Measurements from ENCODE around the gene SLC25A21.

The SLC25A21 gene

GRCh38 chr14:36827861-36828260 lies 344.5 kb downstream of the SLC25A21 start:
- no peaks in the 10 kb centered on the region for H3K27me3 ChIP-seq (ENCODE audit: low read length)
- H3K9ac ChIP-seq (ENCODE audit: low read length) = no peak overlapping the region
- no peak overlapping the region for H3K4me2 ChIP-seq (ENCODE audit: low read depth, low read length, poor library complexity, severe bottlenecking)
- H3K4me3 ChIP-seq (ENCODE audit: insufficient read depth, low read length, poor library complexity, severe bottlenecking) = no peak overlapping the region
- no peaks in the 10 kb centered on the region for H3K36me3 ChIP-seq (ENCODE audit: low read length)
- TF ChIP-seq EZH2phosphoT487 (conservative IDR thresholded peaks at IDR 0.05; ENCODE audit: low read length) = no peak
- TF ChIP-seq, protein P1, sequence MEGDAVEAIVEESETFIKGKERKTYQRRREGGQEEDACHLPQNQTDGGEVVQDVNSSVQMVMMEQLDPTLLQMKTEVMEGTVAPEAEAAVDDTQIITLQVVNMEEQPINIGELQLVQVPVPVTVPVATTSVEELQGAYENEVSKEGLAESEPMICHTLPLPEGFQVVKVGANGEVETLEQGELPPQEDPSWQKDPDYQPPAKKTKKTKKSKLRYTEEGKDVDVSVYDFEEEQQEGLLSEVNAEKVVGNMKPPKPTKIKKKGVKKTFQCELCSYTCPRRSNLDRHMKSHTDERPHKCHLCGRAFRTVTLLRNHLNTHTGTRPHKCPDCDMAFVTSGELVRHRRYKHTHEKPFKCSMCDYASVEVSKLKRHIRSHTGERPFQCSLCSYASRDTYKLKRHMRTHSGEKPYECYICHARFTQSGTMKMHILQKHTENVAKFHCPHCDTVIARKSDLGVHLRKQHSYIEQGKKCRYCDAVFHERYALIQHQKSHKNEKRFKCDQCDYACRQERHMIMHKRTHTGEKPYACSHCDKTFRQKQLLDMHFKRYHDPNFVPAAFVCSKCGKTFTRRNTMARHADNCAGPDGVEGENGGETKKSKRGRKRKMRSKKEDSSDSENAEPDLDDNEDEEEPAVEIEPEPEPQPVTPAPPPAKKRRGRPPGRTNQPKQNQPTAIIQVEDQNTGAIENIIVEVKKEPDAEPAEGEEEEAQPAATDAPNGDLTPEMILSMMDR (IDR thresholded peaks at IDR 0.05; ENCODE audit: insufficient read depth, low read length, poor library complexity, severe bottlenecking) = no peak
- H3K9me3 ChIP-seq (ENCODE audit: insufficient read depth, low read length) = no peaks in the 10 kb centered on the region
- no peak overlapping the region for H2AFZ ChIP-seq (ENCODE audit: low read depth, low read length, severe bottlenecking)
- no peaks in the 10 kb centered on the region for H3K9me2 ChIP-seq (replicated peaks; ENCODE audit: insufficient read depth, low read length)
- H3K79me2 ChIP-seq (ENCODE audit: insufficient read depth, low read length) = no peaks in the 10 kb centered on the region
- H3K27ac ChIP-seq (ENCODE audit: low read depth, low read length) = no peak overlapping the region
- no peaks in the 10 kb centered on the region for H4K20me1 ChIP-seq (ENCODE audit: low read depth, low read length)
- no peaks in the 10 kb centered on the region for H3F3A ChIP-seq (ENCODE audit: insufficient read depth)

DNA sequence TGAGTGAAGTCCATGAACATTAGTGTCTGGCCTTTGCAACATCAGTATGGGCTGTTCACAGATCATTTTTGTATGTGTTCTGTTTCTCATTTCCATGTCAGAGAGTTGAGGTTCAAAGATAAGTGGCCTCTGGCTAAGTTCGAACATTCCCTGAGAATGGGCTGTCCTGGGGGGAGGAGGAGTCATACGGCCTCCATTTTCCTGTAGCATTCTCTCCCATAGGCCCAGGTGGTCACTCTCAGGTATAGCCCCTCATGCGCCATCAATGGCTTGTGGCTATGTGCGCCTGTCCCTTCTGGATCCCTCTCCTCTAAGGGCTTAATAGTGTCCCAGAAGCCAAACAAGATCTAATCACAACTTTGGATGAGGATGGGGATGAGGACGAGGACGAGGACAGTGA lies 345.8 kb downstream of the SLC25A21 start:
- H3K4me2 ChIP-seq (ENCODE audit: low read depth, low read length, poor library complexity, severe bottlenecking) = no peak overlapping the region
- no peaks in the 10 kb centered on the region for H3K9me2 ChIP-seq (replicated peaks; ENCODE audit: insufficient read depth, low read length)
- no peak overlapping the region for H3K9ac ChIP-seq (ENCODE audit: low read length)
- H3K27me3 ChIP-seq (ENCODE audit: low read length) = no peaks in the 10 kb centered on the region
- no peak overlapping the region for H3K4me3 ChIP-seq (ENCODE audit: insufficient read depth, low read length, poor library complexity, severe bottlenecking)
- no peak overlapping the region for H3K27ac ChIP-seq (ENCODE audit: low read depth, low read length)
- TF ChIP-seq, protein P1 (IDR thresholded peaks at IDR 0.05; ENCODE audit: insufficient read depth, low read length, poor library complexity, severe bottlenecking) = no peak
- no peak for TF ChIP-seq EZH2phosphoT487 (conservative IDR thresholded peaks at IDR 0.05; ENCODE audit: low read length)
- H3K36me3 ChIP-seq (ENCODE audit: low read length) = no peaks in the 10 kb centered on the region
- no peaks in the 10 kb centered on the region for H3K79me2 ChIP-seq (ENCODE audit: insufficient read depth, low read length)
- no peaks in the 10 kb centered on the region for H4K20me1 ChIP-seq (ENCODE audit: low read depth, low read length)
- no peaks in the 10 kb centered on the region for H3K9me3 ChIP-seq (ENCODE audit: insufficient read depth, low read length)
- no peaks in the 10 kb centered on the region for H3F3A ChIP-seq (ENCODE audit: insufficient read depth)
- H2AFZ ChIP-seq (ENCODE audit: low read depth, low read length, severe bottlenecking) = no peak overlapping the region

DNA sequence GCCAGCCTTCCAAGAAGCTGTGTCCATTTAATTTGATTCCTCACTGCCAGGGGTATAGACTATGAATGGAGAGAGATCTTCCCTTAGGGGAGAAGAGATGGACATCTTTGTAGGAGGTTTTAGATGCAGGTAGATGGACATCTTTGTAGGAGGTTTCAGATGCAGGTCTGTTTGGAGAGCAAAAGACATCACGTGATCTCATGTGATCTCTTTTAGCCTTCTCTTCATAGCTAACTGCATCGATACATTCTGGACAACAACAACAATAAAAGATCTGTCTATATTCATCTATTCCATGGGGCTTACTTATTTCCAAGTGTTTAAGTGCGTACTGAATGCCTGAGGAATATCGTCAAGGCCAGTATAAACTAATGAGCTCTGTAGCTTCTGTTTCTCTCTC lies 347.6 kb downstream of the SLC25A21 start:
- TF ChIP-seq, protein P1 (IDR thresholded peaks at IDR 0.05; ENCODE audit: insufficient read depth, low read length, poor library complexity, severe bottlenecking) = no peak
- no peak for TF ChIP-seq EZH2phosphoT487 (conservative IDR thresholded peaks at IDR 0.05; ENCODE audit: low read length)
- H3K36me3 ChIP-seq (ENCODE audit: low read length) = no peaks in the 10 kb centered on the region
- H3K27ac ChIP-seq (ENCODE audit: low read depth, low read length) = no peak overlapping the region
- no peaks in the 10 kb centered on the region for H3K27me3 ChIP-seq (ENCODE audit: low read length)
- H3F3A ChIP-seq (ENCODE audit: insufficient read depth) = no peaks in the 10 kb centered on the region
- H2AFZ ChIP-seq (ENCODE audit: low read depth, low read length, severe bottlenecking) = no peak overlapping the region
- no peaks in the 10 kb centered on the region for H3K9me3 ChIP-seq (ENCODE audit: insufficient read depth, low read length)
- H4K20me1 ChIP-seq (ENCODE audit: low read depth, low read length) = no peaks in the 10 kb centered on the region
- no peak overlapping the region for H3K4me2 ChIP-seq (ENCODE audit: low read depth, low read length, poor library complexity, severe bottlenecking)
- H3K4me3 ChIP-seq (ENCODE audit: insufficient read depth, low read length, poor library complexity, severe bottlenecking) = no peak overlapping the region
- no peaks in the 10 kb centered on the region for H3K79me2 ChIP-seq (ENCODE audit: insufficient read depth, low read length)
- H3K9ac ChIP-seq (ENCODE audit: low read length) = no peak overlapping the region
- H3K9me2 ChIP-seq (replicated peaks; ENCODE audit: insufficient read depth, low read length) = no peaks in the 10 kb centered on the region

Data from SU-DHL-6 (cell line).